Skeletal muscle tissue (tissue), 4 donors: Measurements from ENCODE around the gene SPATA17. TPM values are rescaled to one million over a fixed set of nuclear protein-coding genes. Genes with fewer than 3 reads are reported as not detected.
A peak's percentile ranks its signal among the peaks of the same experiment; 100 is the strongest.

Experiments
- H3K27ac ChIP-seq: one replicate; pipeline ENCODE4 v1.7.0; 2013; ENCODE audit warnings: mild to moderate bottlenecking, low read depth, low read length, inconsistent platforms
- H3K27me3 ChIP-seq, 3 donors: one replicate each; pipeline ENCODE4 v1.7.0; 2013; ENCODE audit warnings: low read length in 3 of 3; ENCODE audit not compliant: control insufficient read depth in 3 of 3, insufficient read depth in 3 of 3
- H3K36me3 ChIP-seq, 3 donors: one replicate each; pipeline ENCODE4 v1.7.0; 2013; ENCODE audit warnings: low read length in 3 of 3; ENCODE audit not compliant: control insufficient read depth in 3 of 3, insufficient read depth in 3 of 3
- H3K4me1 ChIP-seq, 3 donors: one replicate each; pipeline ENCODE4 v1.7.0; 2013; ENCODE audit warnings: low read length in 3 of 3, mild to moderate bottlenecking in 3 of 3; ENCODE audit not compliant: control insufficient read depth in 3 of 3, insufficient read depth in 3 of 3
- H3K4me3 ChIP-seq, 3 donors: one replicate each; pipeline ENCODE4 v1.7.0; 2013; ENCODE audit warnings: low read length in 3 of 3
- H3K9ac ChIP-seq, 3 donors: one replicate each; pipeline ENCODE4 v1.7.0; 2013; ENCODE audit warnings: low read length in 3 of 3, mild to moderate bottlenecking in 3 of 3, moderate library complexity in 2 of 3, low read depth in 1 of 3
- H3K9me3 ChIP-seq, 3 donors: one replicate each; pipeline ENCODE4 v1.7.0; 2013; ENCODE audit warnings: low read length in 3 of 3; ENCODE audit not compliant: control insufficient read depth in 3 of 3
- total RNA-seq: library from RNA; depleted of rRNA; stranded (reverse); fragments of >200 nt; gene quantifications from one replicate; pipeline ENCODE4 v1.2.3, GENCODE V29; 2014
- donor health status: Osteomylitis.

The SPATA17 gene
- total RNA-seq, 1 donor from 2014 or later = 0.52 TPM

DNA sequence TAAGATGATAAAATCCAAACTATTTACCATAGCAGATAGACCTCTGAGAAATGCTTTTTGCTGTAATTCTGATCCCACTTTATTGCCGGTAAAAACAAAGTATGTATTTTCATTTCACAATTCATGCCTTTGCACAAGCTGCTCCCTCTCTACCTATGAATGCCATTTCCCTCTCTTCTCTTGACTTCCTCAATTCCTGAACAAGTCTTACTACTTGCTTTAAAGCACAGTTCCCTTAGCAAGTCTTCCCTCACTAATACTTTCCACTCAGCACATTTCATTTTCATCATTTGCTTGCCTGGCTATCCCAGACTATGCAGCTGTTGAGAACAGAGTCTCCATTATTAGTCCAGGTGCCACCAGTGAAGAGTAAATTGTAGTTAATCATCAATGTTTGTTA is 14.0 kb upstream of the SPATA17 start:
- no peak overlapping the region for H3K27ac ChIP-seq
- H3K4me1 ChIP-seq = no peaks in the 10 kb centered on the region
- peaks cover 5 to 7% (median 6%) of the 10 kb centered on the region in 3 donors for H3K36me3 ChIP-seq
- H3K9ac ChIP-seq = peak overlapping the region in 1 of 3 donors; percentile 47
- H3K27me3 ChIP-seq = no peaks in the 10 kb centered on the region
- H3K4me3 ChIP-seq = no peak overlapping the region
- H3K9me3 ChIP-seq = no peaks in the 10 kb centered on the region

DNA sequence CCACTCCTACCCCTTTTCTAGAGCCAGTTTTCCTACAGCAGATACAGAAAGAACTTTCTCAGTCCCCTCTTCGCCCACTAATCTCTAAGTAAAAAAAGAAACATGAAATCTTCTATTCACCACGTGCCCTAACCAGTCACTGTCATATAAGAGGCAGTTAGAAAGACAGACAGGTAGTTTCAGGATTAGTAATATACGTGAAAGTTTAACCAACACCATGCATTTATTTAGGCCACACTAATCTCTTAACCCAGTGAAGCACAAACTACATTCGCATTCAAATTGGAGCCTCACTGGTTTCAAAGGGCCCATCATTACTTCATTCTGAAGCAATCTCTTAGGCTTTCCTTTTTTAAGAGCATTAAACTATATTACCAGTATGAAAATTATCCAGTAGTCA is 10.3 kb upstream of the SPATA17 start:
- peaks cover 5 to 7% (median 6%) of the 10 kb centered on the region in 3 donors for H3K36me3 ChIP-seq
- H3K9me3 ChIP-seq = no peaks in the 10 kb centered on the region
- no peaks in the 10 kb centered on the region for H3K27me3 ChIP-seq
- no peak overlapping the region for H3K9ac ChIP-seq
- H3K27ac ChIP-seq = no peak overlapping the region
- no peak overlapping the region for H3K4me3 ChIP-seq
- no peaks in the 10 kb centered on the region for H3K4me1 ChIP-seq

DNA sequence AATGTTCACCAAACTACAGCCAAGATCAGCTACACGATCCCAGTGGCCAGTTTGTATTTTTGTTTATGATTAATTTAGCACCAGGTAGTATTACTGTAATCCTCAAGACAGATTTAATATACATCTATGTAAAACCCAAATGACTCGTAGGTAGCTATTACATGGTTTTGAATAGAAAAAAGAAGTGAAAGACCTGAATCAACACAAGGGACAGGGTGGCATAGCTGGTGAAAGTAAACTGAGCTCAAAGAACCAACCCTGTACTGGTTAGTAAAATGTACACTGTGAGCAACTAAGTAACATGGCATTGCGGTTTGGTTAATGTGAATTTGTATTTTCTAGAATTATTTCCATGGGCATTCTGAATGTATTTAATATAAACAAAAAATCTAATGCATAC is 9.1 kb upstream of the SPATA17 start:
- no peaks in the 10 kb centered on the region for H3K27me3 ChIP-seq

DNA sequence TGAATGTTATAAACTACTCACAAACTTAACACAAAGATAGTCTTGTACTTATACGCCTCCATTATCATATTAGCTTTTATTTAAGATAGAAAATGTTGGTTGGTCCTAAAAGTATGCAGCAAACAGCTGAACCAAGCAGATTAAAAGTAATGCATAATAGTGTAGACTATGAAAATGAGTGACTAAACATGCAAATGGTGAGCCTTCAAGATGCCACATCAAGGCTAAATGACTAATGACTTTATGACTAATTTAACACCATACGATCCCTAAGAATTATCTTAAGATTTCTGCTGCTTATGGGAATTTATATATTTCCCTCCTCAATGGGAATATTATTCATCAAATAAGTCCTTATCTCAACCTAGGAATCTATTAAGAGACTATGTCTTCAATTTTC is 4.8 kb upstream of the SPATA17 start:
- no peaks in the 10 kb centered on the region for H3K9me3 ChIP-seq
- no peaks in the 10 kb centered on the region for H3K27me3 ChIP-seq
- H3K9ac ChIP-seq = no peak overlapping the region
- H3K36me3 ChIP-seq = no peaks in the 10 kb centered on the region
- H3K27ac ChIP-seq = no peak overlapping the region
- no peak overlapping the region for H3K4me3 ChIP-seq
- peaks cover 0 to 15% (median 10%) of the 10 kb centered on the region in 3 donors for H3K4me1 ChIP-seq

More for the DNA sequence above, 9.1 kb upstream of the SPATA17 start:
- H3K9ac ChIP-seq = no peak overlapping the region
- peaks cover 5 to 7% (median 6%) of the 10 kb centered on the region in 3 donors for H3K36me3 ChIP-seq
- no peaks in the 10 kb centered on the region for H3K4me1 ChIP-seq
- no peaks in the 10 kb centered on the region for H3K9me3 ChIP-seq
- no peak overlapping the region for H3K27ac ChIP-seq
- no peak overlapping the region for H3K4me3 ChIP-seq

DNA sequence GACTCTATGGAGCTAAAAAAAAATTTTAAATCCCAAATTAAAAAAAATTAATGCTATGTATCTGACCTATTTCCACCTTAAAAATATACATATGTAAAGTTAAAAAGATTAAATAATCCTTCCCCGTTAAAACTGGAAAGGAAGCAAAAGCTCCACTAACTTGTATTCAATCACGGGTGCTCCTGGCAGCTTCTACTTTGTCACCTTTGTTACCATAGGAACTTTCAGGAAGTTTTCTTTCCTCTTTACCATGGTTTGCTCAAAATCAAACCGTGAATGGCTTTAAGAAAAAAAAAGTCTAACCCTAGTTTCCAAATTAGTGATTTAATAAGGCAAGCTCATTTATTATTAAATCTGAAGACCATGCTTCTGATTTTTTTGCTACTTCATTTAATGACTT is 3.7 kb upstream of the SPATA17 start:
- H3K4me1 ChIP-seq = peaks cover 3 to 19% (median 16%) of the 10 kb centered on the region in 3 donors
- H3K9ac ChIP-seq = no peak overlapping the region
- no peaks in the 10 kb centered on the region for H3K27me3 ChIP-seq
- H3K27ac ChIP-seq = no peak overlapping the region
- H3K9me3 ChIP-seq = no peaks in the 10 kb centered on the region
- H3K36me3 ChIP-seq = no peaks in the 10 kb centered on the region
- no peak overlapping the region for H3K4me3 ChIP-seq

DNA sequence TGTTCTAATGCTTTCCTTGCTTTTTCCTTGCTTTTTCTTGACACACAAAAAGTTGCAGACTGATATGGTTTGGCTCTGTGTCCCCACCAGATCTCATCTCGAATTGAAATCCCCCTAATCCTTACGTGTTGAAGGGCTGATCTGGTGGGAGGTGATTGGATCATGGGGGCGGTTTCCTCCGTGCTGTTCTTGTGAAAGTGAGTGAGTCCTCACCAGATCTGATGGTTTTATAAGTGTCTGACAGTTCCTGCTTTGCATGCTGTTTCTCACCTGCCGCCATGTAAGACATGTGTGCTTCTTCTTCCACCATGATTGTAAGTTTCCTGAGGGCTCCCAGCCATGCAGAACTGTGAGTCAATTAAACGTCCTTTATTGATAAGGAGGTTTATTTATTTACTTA is 11.3 kb downstream of the SPATA17 start:
- no peaks in the 10 kb centered on the region for H3K36me3 ChIP-seq
- H3K9ac ChIP-seq = no peak overlapping the region
- H3K4me1 ChIP-seq = no peaks in the 10 kb centered on the region
- no peak overlapping the region for H3K4me3 ChIP-seq
- no peaks in the 10 kb centered on the region for H3K9me3 ChIP-seq
- no peak overlapping the region for H3K27ac ChIP-seq
- no peaks in the 10 kb centered on the region for H3K27me3 ChIP-seq

DNA sequence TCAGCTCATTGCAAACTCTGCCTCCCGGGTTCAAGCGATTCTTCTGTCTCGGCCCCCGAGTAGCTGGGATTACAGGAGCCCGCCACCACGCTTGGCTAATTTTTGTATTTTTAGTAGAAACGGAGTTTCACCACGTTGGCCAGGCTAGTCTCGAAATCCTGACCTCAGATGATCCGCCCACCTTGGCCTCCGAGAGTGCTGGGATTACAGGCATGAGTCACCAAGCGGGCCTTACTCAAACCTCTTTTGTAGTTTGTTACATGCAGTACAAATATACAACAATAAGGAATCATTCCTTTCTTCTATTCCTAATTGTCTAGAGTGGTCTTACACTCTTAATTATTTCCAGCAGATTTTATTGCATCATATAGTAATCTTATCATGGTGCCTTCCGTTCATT is 16.6 kb downstream of the SPATA17 start:
- H3K9me3 ChIP-seq = no peaks in the 10 kb centered on the region
- no peak overlapping the region for H3K9ac ChIP-seq
- no peak overlapping the region for H3K27ac ChIP-seq
- H3K4me1 ChIP-seq = no peaks in the 10 kb centered on the region
- H3K36me3 ChIP-seq = no peaks in the 10 kb centered on the region
- no peak overlapping the region for H3K4me3 ChIP-seq
- no peaks in the 10 kb centered on the region for H3K27me3 ChIP-seq

DNA sequence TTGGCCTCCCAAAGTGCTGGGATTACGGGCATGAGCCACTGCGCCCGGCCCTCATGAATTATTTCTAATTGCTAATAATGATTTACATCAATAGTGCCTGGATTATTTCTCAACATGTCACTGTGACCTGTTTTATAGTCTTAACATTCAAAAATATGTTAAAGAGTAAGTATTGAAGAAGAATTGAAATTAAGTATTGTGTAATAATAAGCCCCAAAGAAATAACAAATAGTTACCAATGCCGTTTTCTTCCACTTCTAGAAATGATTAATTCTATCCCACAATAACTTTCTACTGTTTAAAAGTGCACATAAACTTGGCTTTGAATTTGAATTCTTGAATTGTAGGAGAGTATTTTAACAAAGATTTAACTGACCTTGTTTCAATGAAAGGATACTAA is 19.5 kb downstream of the SPATA17 start:
- Histone ChIP-seq H3K36me3 (no peaks in the 10 kb centered on the region), H3K4me3 (no peak overlapping the region), H3K4me1 (no peaks in the 10 kb centered on the region), H3K9me3 (no peaks in the 10 kb centered on the region), H3K27me3 (no peaks in the 10 kb centered on the region), H3K27ac (no peak overlapping the region), H3K9ac (no peak overlapping the region)

DNA sequence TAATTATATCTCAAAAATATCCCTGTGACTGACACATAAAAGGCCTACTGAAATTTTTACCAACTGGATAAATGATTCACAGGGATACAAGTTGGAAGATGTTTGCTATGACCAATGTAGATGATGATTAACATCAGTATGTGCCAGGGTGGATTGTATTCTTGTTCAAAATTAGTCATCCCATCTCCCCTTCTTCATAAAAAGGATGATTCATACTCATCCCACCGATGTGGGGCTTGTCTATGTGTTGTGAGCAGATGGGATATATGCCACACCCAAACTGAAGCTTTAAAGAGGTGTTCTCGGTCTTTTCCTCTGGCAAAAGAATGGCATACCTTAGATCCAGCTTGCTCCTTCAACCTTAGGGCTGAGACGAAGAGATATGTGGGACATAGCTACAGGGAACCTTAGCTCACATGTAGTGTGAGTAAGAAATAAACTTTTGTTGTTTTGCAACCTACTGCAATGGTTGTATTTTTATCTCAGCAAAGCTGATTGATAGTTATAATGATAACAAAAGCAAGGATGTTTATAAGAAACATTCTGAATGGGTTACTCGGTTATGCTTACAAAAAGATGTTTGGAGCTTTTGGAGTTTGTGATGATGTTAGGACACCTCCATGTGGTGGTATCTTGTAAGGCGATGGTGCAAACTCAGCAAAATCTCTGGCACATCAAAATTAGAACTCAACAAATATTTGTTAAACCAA is 29.4 kb downstream of the SPATA17 start:
- H3K9ac ChIP-seq = no peak overlapping the region
- no peak overlapping the region for H3K4me3 ChIP-seq
- H3K36me3 ChIP-seq = no peaks in the 10 kb centered on the region
- H3K27ac ChIP-seq = no peak overlapping the region
- no peaks in the 10 kb centered on the region for H3K9me3 ChIP-seq
- H3K27me3 ChIP-seq = no peaks in the 10 kb centered on the region
- no peaks in the 10 kb centered on the region for H3K4me1 ChIP-seq

DNA sequence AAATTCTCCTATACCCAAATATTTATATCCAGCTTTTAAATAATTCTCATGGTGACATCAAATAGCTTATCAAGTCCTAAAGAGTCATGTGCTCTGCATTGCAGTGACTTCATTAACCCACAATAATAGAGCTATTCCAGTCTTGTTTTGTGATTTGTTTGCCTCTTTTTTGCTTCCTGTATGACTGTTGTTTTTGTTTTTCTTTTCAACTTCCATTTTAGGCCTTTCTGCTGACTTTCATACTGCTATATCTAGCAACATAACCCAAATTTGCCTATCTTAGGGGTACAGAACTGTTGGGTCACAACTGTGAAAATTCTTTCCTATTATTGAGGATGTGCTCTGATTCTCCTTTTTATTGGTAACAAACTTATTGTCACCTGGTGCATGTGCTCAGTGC is 30.3 kb downstream of the SPATA17 start:
- no peak overlapping the region for H3K9ac ChIP-seq
- H3K27me3 ChIP-seq = no peaks in the 10 kb centered on the region
- H3K4me3 ChIP-seq = no peak overlapping the region
- no peaks in the 10 kb centered on the region for H3K9me3 ChIP-seq
- no peak overlapping the region for H3K27ac ChIP-seq
- H3K4me1 ChIP-seq = no peaks in the 10 kb centered on the region
- H3K36me3 ChIP-seq = no peaks in the 10 kb centered on the region
